PC-9 (cell line): ENCODE measurements around the gene TSTD2.

Experiments
- CTCF ChIP-seq: fragments of 200-600 bp; sonication (generic); conservative IDR thresholded peaks from 2 replicates; pipeline ENCODE4 v1.6.1; 2017; ENCODE audit warnings: mixed run types, antibody characterized with exemption, mild to moderate bottlenecking, moderate library complexity
- EZH2 ChIP-seq: fragments of 200-600 bp; sonication (generic); IDR thresholded peaks from 2 replicates; pipeline ENCODE4 v1.8.0; 2017; ENCODE audit warnings: antibody characterized with exemption, low read depth

DNA sequence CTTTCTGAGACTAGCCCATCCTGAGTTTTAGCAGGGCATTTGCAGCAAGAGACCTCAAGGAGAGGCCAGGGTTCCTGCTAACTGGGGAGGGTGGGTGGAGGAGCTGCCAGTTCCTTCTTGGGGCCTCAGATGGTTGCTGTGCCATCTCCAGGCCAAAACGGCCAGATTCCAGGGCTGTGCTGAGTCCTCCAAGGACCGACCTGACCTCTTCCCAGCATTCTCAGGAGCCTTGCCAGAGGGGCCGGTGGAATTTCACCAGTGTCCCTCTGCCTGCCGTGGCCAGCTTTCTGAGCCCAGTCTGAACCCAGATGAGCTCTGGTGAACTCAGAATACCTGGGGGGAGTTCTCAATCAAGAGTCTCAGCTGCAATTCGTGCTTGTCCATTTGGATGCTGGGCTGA is 54.3 kb downstream of the TSTD2 start:
- no peak for TF ChIP-seq CTCF
- TF ChIP-seq EZH2: no peak
